Measurements from ENCODE around the gene NLRP14.
A peak's percentile ranks its signal among the peaks of the same experiment; 100 is the strongest.

Gene NLRP14

DNA sequence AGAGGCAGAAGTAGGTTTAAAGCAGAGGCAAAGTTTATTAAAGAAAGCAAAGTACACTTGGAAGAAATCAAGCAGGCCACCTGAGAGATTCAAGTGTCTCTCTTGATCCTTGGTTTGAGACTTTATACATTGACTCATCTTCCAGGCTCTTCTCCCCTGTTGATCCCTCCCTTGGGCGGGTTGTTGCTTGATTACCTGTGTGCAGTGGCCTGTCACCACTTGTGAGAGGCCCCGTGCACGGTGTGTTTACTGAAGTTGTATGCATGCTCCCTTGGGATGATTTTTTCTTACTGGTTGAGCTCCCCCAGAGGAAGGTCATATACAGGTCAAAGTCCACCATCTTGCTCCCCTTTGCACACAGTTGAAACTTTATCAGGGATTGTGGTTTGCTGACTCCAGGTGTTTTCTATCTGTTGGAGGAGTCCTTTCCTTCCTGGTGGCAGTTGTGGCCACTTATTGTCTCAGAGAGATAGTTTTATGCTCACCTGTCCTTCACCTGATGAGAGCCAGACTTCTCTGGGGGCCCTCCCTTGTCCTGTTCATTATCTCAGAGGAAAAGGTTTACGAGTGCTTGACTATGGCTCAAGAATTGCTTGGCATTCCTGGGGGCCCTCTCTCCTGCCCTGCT lies 52.2 kb downstream of the NLRP14 start:
- Histone ChIP-seq H3K9me3 (ENCODE audit: insufficient read depth, low read depth, low read length) (no peaks in the 10 kb centered on the region), H3K27me3 (ENCODE audit: insufficient read depth, low read length) (no peaks in the 10 kb centered on the region), H3K4me2 (ENCODE audit: low read length) (no peak overlapping the region), H3K36me3 (ENCODE audit: control insufficient read depth in 1 of 2, insufficient read depth in 2 of 2, low read length in 2 of 2) (no peaks in the 10 kb centered on the region), H2BK5ac (ENCODE audit: low read depth, low read length, poor library complexity) (no peak overlapping the region), H2AFZ (ENCODE audit: insufficient read depth, low read length, poor library complexity) (no peak overlapping the region), H3K27ac (ENCODE audit: low read depth, low read length) (no peak overlapping the region), H3K79me1 (ENCODE audit: low read length) (no peaks in the 10 kb centered on the region), H3K23ac (ENCODE audit: low read length) (no peak overlapping the region), H4K12ac (ENCODE audit: low read depth, low read length) (no peak overlapping the region), H3K4me3 (ENCODE audit: low read depth, low read length) (no peak overlapping the region), H3K4ac (ENCODE audit: low read depth, low read length) (no peak overlapping the region), H3K4me1 (ENCODE audit: control insufficient read depth in 1 of 2, insufficient read depth in 2 of 2, low read length in 2 of 2) (peaks cover 0 to 6% of the 10 kb centered on the region in 2 experiments), H4K8ac (ENCODE audit: low read depth, low read length) (no peak overlapping the region), H4K91ac (ENCODE audit: low read depth, low read length) (no peak overlapping the region), H3K9ac (ENCODE audit: low read length) (no peak overlapping the region), H3K18ac (ENCODE audit: low read length) (no peak overlapping the region), H2AK5ac (ENCODE audit: low read length) (no peak overlapping the region), H2BK120ac (ENCODE audit: insufficient read depth, low read length, poor library complexity) (no peak overlapping the region), H2BK12ac (ENCODE audit: low read length) (no peak overlapping the region), H3K14ac (ENCODE audit: low read length) (no peak overlapping the region), H3K79me2 (ENCODE audit: control insufficient read depth, insufficient read depth, low read length, poor library complexity) (no peaks in the 10 kb centered on the region)
- DNase-seq: no peak
- WGBS (ENCODE audit: extremely low coverage, insufficient coverage, insufficient read length): no CpG with 5 or more reads among the region's 4 CpGs

DNA sequence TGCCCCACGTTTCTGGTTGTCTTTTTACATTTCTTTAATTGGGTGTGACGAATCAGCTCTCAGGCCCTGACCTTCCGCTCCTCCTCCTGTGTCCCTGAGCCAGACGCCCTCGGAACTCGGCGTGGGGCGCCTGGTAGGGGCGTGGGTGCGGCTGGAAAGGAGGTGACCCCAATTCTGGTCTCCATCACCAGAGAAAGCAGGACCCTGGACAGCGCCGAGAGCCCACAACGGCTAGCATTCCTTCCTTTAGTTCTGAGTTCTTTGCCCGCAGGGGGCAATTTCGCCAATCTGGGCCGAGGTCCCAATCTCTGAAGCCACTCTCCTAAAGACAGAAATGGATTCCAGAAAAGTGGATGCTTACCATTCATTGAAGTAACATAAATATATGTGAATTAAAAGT lies 56.8 kb downstream of the NLRP14 start:
- Histone ChIP-seq H3K27ac (ENCODE audit: low read depth, low read length) (no peak overlapping the region), H2AFZ (ENCODE audit: insufficient read depth, low read length, poor library complexity) (no peak overlapping the region), H4K91ac (ENCODE audit: low read depth, low read length) (no peak overlapping the region), H4K12ac (ENCODE audit: low read depth, low read length) (no peak overlapping the region), H3K4ac (ENCODE audit: low read depth, low read length) (no peak overlapping the region), H3K4me2 (ENCODE audit: low read length) (no peak overlapping the region), H2BK12ac (ENCODE audit: low read length) (no peak overlapping the region), H4K8ac (ENCODE audit: low read depth, low read length) (no peak overlapping the region), H2BK5ac (ENCODE audit: low read depth, low read length, poor library complexity) (no peak overlapping the region), H3K27me3 (ENCODE audit: insufficient read depth, low read length) (no peaks in the 10 kb centered on the region), H3K4me1 (ENCODE audit: control insufficient read depth in 1 of 2, insufficient read depth in 2 of 2, low read length in 2 of 2) (peaks cover 0 to 6% of the 10 kb centered on the region in 2 experiments), H2AK5ac (ENCODE audit: low read length) (no peak overlapping the region), H3K23ac (ENCODE audit: low read length) (no peak overlapping the region), H3K18ac (ENCODE audit: low read length) (no peak overlapping the region), H3K79me2 (ENCODE audit: control insufficient read depth, insufficient read depth, low read length, poor library complexity) (no peaks in the 10 kb centered on the region), H3K36me3 (ENCODE audit: control insufficient read depth in 1 of 2, insufficient read depth in 2 of 2, low read length in 2 of 2) (no peaks in the 10 kb centered on the region), H3K79me1 (ENCODE audit: low read length) (no peaks in the 10 kb centered on the region), H3K14ac (ENCODE audit: low read length) (no peak overlapping the region), H3K9ac (ENCODE audit: low read length) (no peak overlapping the region), H2BK120ac (ENCODE audit: insufficient read depth, low read length, poor library complexity) (no peak overlapping the region), H3K4me3 (ENCODE audit: low read depth, low read length) (no peak overlapping the region), H3K9me3 (ENCODE audit: insufficient read depth, low read depth, low read length) (peaks cover 5% of the 10 kb centered on the region)
- no CpG with 5 or more reads among the region's 16 CpGs for WGBS (ENCODE audit: extremely low coverage, insufficient coverage, insufficient read length)
- DNase-seq: peak in 1 of 2 donors; percentile 2

DNA sequence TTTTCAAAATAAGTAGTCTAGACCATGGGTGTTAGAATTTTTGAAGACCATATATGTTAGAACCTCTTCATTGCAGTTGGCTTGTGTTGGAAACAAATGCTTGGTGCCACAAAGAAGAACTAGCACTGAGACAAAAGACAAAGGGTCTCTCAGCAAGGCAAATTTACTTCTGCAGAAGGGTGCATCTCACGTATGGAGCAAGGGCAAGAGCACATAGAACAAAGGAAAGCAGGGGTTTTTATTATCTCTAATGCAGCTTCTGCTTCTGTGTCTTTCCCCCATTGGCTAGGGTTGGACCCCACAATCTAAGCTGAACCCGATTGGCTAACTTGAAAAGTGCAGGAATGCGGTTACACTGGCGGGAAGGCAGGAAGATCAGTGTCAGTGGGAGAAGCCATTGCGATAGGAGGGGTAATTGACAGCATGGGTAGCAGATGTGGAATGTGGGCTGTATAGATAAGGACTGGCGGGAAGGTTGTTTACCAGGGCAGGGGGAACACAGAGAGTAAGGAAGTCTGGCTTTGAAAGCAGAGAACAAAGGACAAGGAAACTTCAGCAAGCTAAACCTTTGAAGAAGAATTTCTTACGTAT lies 59.4 kb downstream of the NLRP14 start:
- H2BK12ac ChIP-seq (ENCODE audit: low read length): no peak overlapping the region

DNA sequence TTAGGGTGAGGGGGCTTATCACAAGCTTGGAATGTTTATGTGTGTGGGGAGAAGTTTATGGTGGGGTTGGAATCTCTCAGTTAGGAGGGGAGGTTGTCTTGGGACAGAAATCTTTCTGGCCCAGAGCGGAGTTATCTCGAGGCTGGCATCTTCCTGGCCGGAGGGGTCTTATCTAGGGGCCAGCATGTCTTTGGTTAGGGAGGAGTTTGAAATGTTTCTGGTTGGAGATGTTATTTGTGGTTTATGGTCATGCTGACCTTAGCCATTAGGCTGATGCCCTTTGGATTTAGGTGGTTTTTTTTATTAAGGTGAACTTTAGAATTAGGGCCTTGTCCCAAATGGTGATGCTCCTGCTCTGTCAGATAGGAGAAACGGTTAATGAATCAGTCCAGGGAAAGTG lies 60.6 kb downstream of the NLRP14 start:
- H3K27me3 ChIP-seq (ENCODE audit: insufficient read depth, low read length): no peaks in the 10 kb centered on the region
- no peak overlapping the region for H3K27ac ChIP-seq (ENCODE audit: low read depth, low read length)
- no peak overlapping the region for H3K14ac ChIP-seq (ENCODE audit: low read length)
- no peak overlapping the region for H2BK120ac ChIP-seq (ENCODE audit: insufficient read depth, low read length, poor library complexity)
- H2AK5ac ChIP-seq (ENCODE audit: low read length): no peak overlapping the region
- H3K36me3 ChIP-seq (ENCODE audit: control insufficient read depth in 1 of 2, insufficient read depth in 2 of 2, low read length in 2 of 2): no peaks in the 10 kb centered on the region
- no peak overlapping the region for H3K9ac ChIP-seq (ENCODE audit: low read length)
- no peak overlapping the region for H3K18ac ChIP-seq (ENCODE audit: low read length)
- H3K4me1 ChIP-seq (ENCODE audit: control insufficient read depth in 1 of 2, insufficient read depth in 2 of 2, low read length in 2 of 2): no peaks in the 10 kb centered on the region
- no peaks in the 10 kb centered on the region for H3K79me2 ChIP-seq (ENCODE audit: control insufficient read depth, insufficient read depth, low read length, poor library complexity)
- H4K91ac ChIP-seq (ENCODE audit: low read depth, low read length): no peak overlapping the region
- no peak overlapping the region for H2BK5ac ChIP-seq (ENCODE audit: low read depth, low read length, poor library complexity)
- peaks cover 5% of the 10 kb centered on the region for H3K9me3 ChIP-seq (ENCODE audit: insufficient read depth, low read depth, low read length)
- no peak overlapping the region for H3K23ac ChIP-seq (ENCODE audit: low read length)
- no peak overlapping the region for H4K12ac ChIP-seq (ENCODE audit: low read depth, low read length)
- no peak overlapping the region for H4K8ac ChIP-seq (ENCODE audit: low read depth, low read length)
- H3K79me1 ChIP-seq (ENCODE audit: low read length): no peaks in the 10 kb centered on the region
- WGBS (ENCODE audit: extremely low coverage, insufficient coverage, insufficient read length): no CpG with 5 or more reads among the region's 4 CpGs
- H2BK12ac ChIP-seq (ENCODE audit: low read length): no peak overlapping the region
- H3K4ac ChIP-seq (ENCODE audit: low read depth, low read length): no peak overlapping the region
- no peak overlapping the region for H2AFZ ChIP-seq (ENCODE audit: insufficient read depth, low read length, poor library complexity)
- H3K4me2 ChIP-seq (ENCODE audit: low read length): no peak overlapping the region
- DNase-seq: no peak
- no peak overlapping the region for H3K4me3 ChIP-seq (ENCODE audit: low read depth, low read length)

More for the DNA sequence above, 59.4 kb downstream of the NLRP14 start:
- Histone ChIP-seq H3K36me3 (ENCODE audit: control insufficient read depth in 1 of 2, insufficient read depth in 2 of 2, low read length in 2 of 2) (no peaks in the 10 kb centered on the region), H2BK120ac (ENCODE audit: insufficient read depth, low read length, poor library complexity) (no peak overlapping the region), H3K4me1 (ENCODE audit: control insufficient read depth in 1 of 2, insufficient read depth in 2 of 2, low read length in 2 of 2) (no peaks in the 10 kb centered on the region), H2AFZ (ENCODE audit: insufficient read depth, low read length, poor library complexity) (no peak overlapping the region), H3K4me2 (ENCODE audit: low read length) (no peak overlapping the region), H3K79me2 (ENCODE audit: control insufficient read depth, insufficient read depth, low read length, poor library complexity) (no peaks in the 10 kb centered on the region), H3K9ac (ENCODE audit: low read length) (no peak overlapping the region), H3K4ac (ENCODE audit: low read depth, low read length) (no peak overlapping the region), H2BK5ac (ENCODE audit: low read depth, low read length, poor library complexity) (no peak overlapping the region), H3K4me3 (ENCODE audit: low read depth, low read length) (no peak overlapping the region), H2AK5ac (ENCODE audit: low read length) (no peak overlapping the region), H3K27me3 (ENCODE audit: insufficient read depth, low read length) (no peaks in the 10 kb centered on the region), H4K91ac (ENCODE audit: low read depth, low read length) (no peak overlapping the region), H4K12ac (ENCODE audit: low read depth, low read length) (no peak overlapping the region), H4K8ac (ENCODE audit: low read depth, low read length) (no peak overlapping the region), H3K79me1 (ENCODE audit: low read length) (no peaks in the 10 kb centered on the region), H3K9me3 (ENCODE audit: insufficient read depth, low read depth, low read length) (peaks cover 5% of the 10 kb centered on the region), H3K27ac (ENCODE audit: low read depth, low read length) (no peak overlapping the region), H3K14ac (ENCODE audit: low read length) (no peak overlapping the region), H3K23ac (ENCODE audit: low read length) (no peak overlapping the region), H3K18ac (ENCODE audit: low read length) (no peak overlapping the region)
- no CpG with 5 or more reads among the region's 7 CpGs for WGBS (ENCODE audit: extremely low coverage, insufficient coverage, insufficient read length)
- no peak for DNase-seq
